GM19467 (cell line): ENCODE measurements around the gene CFL1.

ENCODE experiments used
- ATAC-seq: cut with Tn5 transposase; IDR thresholded peaks from one replicate; pipeline ENCODE4 v1.9.1; 2021; ENCODE audit warnings: mild to moderate bottlenecking, moderate library complexity; ENCODE audit not compliant: unreplicated experiment

CFL1 gene

DNA sequence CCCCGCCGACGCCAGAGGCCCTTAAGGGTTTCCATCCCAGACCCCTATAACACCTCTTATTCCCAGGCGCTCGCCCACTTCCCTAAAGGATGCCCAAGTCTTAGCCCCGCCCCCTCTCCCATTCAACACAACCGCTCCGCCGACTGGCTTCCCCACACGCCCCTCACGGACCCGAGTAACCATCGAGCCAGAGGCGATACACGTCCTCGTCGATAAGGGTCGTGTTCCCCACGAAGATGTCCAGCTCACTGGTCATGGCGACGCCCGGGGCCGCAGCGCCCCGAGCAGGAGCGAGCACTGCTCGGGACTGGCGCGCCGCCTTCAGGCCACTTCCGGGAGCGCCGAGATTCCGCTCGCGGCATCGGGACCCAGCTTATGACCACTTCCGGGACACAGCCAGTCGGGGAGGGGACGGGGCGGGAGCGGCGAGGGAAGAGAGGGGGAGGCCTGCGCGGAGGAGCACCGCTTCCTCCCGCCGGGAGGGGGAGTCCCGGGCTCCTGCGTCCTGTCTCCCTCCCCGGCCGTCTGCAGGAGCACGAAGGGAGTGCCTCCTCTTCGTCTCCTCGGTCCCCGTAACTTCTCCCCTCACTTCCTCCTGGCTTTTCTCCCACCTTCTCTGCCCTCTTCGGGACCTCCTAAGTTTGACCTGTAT is 30.3 kb upstream of the CFL1 start, which contains the start of gene FIBP:
Gene FIBP (minus strand): TSS at position 309 of the 652 bp plus-strand sequence. CDS start 53 bp downstream, at position 256.
- ATAC-seq = peak; percentile 40

DNA sequence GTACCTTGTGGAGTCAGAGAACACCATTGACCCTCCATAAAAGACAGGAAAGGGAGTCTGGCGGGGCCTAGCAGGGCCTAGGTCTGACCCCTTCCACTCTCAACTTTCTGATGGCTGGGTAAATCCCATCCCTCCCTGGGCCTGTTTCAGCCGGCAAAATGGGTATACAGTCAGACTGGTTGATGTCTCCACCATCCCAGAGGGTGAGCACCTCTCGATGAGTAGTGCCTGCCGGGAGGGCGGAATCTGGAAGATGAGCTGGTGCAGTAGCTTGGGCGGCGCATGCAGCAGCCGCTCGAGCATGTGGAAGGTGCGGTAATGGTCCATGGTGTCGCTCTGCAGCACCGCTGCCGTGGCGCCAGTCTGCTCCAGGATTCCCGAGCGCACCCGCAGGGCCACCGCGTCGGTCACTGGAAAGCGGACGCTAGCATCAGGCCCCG is 29.8 kb upstream of the CFL1 start:
- ATAC-seq = no peak

DNA sequence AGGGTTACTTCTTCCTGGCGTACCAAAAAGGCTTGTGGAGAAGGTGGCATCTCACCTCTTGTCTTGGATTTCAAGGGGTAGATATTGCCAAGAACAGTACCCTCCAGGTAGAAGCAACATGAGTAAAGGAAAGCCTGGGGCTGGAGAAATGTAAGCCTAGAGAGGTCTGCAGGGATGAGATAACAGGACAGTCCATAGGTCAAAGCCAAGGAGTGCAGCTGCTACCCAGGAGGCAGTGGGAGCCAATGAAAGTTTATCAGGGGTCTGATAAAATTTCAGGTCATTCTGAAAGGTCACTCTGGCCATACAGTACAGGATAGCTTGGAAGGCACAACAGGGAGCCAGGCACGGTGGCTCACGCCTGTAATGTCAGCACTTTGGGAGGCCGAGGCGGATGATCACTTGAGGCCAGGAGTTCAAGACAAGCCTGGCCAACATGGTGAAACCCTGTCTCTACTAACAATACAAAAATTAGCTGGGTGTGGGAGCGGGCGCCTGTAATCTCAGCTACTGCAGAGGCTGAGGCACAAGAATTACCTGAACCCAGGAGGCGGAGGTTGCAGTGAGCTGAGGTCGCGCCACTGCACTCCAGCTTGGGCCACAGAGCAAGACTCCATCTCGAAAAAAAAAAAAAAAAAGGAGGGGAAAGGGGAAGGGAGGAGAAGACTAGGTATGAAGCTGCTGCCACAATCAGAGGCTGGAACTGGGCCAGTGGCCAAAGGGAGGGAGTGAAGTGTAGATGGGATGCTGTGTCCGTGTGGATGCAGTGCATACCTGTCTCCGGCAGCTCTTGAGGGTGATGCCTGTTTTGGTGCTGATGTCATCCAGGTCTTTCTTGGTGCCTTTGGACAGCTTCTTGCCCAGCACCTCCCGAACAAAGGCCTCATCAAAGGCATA is 29.1 kb upstream of the CFL1 start:
- ATAC-seq = no peak

DNA sequence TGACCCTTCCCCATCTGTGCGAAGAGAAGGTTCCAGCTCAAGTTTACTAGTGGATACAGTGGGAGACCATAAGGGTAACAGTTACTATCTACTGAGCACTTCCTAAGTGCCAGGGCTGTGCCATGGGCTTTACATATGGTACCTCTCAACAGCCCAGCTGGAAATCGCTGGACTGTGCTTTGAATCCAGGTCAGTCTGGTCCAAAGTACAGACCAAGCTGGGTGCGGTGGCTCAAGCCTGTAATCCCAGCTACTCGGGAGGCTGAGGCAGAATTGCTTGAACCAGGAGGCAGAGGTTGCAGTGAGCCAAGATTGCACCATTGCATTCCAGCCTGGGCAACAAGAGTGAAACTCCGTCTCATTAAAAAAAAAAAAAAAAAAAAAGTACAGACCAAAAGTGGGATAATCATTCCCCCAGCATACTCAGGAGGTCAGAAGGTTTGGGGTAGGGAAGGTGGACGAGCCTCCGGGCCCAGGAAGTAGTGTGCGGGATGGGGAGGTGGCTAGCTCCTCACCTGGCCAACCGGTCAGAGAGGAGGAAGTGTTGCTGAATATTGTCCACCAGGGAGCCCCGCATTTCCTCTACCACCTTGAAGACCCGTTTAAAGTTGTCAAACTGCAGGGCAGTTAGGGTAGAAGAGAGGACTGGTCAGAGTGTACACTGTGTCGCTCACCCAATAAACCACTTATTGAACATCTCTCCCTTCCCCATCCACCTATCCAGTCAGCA is 28.0 kb upstream of the CFL1 start:
- no peak for ATAC-seq

DNA sequence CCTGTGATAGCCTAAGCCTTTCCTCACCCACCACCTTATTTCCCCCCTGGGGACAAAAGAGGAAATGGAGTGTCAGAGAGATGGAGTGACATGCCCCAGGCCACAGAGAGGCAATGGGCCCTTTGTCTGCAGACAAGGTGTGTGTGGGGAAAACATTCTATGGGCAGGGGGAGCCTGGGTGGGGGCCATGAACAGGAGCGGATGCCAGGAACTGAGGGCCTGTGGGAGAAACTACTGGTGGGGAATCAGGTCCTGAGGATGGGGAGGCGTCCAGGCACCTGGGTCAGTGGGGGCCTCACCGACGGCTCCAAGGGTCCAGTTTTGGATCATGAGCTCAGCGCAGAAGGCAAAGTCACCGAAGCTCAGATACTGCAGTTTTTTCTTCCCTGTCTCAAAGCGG is 27.3 kb upstream of the CFL1 start:
- ATAC-seq = no peak

DNA sequence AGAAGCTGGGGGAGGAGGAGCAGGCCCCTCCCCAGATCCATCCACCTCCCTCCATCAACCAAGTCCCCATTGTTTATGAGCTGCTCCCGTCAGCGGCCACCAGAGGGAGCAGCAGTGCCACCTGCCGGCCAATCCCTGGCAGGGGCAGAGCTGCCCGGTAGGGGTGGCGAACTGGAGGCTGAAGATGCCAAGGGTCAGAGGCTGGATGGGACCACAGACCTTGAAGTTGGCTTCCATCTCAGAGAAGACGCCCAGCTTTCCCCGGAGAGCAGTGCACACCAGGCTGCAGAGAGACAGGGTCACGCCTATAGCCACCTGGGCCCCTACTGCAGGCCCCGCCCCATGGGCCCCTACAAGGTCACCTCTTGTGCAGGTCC is 26.7 kb upstream of the CFL1 start:
- ATAC-seq = no peak

DNA sequence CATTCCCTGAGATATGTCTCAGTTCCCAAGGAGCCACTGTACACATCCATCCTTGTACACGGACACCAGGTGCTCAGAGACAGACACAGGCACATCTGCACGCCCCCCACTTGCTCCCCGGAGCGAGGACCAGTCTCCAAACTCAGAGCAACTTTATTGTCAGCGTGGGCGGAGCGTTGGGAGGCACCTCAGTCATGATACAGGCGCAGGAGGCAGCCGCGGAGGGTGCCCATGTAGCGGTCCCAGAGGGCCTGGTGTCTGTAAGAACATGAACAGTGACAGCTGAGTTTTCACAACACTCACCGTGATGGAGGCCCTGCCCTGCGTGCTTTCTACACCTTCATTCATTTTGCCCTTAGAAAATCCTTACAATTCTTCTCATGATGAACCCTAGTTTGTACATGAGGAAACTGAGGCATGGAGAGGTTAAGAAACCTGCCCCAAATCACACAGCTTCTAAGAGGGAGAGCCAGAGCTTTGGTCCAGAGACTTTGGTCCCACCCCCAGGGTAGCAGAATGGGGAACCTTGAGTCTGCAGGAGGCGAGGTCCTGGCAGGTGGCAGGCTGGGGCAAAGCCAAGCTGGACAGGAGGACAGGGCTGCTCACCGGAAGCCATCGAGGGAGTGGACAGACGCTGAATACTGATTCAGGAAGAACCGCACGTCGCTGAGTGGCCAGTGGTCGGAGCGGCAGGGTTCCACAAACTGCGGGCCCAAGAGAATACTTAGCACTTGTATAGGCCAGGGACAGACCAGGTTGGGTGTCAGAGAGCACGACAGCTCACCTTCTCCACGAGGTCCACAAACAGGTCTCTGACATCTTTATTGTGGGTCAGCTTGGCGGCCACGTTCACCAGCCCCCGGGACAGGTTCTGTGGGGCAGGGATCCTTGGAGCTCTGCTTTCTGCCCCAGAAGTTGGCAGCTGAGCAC is 26.1 kb upstream of the CFL1 start:
- no peak for ATAC-seq

DNA sequence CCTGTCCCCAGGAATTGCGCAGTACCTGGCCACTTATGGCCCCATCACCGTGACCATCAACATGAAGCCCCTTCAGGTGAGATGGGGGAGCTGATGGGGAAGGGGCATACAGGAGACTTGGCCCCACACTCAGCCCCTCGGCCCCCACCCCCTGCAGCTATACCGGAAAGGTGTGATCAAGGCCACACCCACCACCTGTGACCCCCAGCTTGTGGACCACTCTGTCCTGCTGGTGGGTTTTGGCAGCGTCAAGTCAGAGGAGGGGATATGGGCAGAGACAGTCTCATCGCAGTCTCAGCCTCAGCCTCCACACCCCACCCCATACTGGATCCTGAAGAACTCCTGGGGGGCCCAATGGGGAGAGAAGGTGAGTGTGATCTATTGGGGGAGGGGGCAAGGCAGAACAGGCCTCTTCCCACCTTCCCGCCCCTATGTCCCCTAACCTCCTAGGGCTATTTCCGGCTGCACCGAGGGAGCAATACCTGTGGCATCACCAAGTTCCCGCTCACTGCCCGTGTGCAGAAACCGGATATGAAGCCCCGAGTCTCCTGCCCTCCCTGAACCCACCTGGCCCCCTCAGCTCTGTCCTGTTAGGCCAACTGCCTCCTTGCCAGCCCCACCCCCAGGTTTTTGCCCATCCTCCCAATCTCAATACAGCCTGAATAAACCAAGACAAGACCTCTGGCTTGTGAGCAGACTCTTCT is 25.2 kb upstream of the CFL1 start:
- no peak for ATAC-seq

DNA sequence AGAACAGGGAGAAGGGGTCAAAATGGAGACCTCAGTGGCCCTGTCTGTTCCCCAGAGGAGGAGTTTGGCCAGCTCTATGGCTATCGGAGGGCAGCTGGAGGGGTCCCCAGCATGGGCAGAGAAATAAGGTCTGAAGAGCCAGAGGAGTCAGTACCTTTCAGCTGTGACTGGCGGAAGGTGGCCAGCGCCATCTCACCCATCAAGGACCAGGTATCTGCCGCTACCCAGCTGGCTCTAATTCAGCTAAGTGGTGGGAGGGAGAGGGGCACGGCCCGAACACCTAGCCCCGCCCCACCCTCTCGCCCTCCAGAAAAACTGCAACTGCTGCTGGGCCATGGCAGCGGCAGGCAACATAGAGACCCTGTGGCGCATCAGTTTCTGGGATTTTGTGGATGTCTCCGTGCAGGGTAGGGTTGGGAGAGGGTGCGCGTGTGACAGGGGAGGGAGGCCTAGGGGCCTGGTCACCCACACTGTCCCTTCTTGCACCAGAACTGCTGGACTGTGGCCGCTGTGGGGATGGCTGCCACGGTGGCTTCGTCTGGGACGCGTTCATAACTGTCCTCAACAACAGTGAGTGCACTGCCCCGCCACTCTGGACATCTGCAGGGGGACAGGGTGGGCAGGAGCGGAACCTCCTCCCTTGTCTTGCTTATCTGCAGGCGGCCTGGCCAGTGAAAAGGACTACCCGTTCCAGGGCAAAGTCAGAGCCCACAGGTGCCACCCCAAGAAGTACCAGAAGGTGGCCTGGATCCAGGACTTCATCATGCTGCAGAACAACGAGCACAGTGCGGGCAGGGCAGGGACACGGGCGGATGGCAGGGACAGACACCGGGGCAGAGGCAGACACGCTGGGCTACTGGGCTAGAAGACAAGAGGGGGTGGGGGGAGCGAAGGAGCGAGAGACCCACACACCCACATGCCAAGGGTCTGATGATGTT is 24.4 kb upstream of the CFL1 start:
- no peak for ATAC-seq

DNA sequence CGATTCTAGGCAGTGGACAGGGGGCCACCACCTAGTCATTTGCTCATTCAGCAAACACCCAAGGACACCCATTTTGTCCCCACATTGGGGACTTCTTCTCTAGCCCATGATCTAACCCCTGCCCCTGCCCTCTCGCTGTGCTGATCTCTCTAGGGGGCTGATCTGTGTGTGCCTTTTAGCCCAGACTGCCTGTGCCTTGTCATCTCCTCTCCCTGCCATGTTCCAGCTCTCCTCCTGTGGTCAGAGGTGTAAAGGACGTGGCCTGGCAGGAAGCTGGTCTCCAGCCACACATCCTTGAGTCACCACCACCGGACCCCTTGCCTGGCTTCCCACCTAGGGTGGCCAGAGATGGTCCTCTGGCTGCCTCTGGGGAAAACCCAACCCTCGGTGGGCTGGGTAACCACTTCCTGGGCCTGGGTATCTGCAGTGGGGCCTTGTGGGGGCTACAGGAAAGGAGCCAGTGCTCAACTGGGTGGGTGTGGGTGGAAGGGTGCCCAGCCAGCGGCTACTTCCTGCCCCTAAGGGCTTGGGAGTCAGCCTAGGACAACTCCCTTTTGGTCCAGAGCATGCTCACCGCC is 23.0 kb upstream of the CFL1 start:
- ATAC-seq = no peak

DNA sequence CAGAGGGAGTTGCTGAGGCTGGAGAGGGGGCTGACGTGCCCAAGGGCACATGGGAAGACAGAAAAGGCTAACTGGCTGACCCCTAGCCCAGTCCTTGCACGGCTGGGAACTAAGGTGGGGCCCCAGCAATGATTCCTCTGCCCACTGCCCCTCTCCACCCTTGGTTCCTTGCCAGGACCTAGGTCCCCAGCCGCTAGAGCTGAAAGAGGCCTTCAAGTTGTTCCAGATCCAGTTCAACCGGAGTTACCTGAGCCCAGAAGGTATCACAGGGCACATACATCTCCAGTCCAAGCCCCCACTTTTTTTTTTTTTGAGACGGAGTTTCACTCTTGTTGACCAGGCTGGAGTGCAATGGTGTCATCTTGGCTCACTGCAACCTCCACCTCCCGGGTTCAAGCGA is 22.0 kb upstream of the CFL1 start:
- ATAC-seq = no peak

DNA sequence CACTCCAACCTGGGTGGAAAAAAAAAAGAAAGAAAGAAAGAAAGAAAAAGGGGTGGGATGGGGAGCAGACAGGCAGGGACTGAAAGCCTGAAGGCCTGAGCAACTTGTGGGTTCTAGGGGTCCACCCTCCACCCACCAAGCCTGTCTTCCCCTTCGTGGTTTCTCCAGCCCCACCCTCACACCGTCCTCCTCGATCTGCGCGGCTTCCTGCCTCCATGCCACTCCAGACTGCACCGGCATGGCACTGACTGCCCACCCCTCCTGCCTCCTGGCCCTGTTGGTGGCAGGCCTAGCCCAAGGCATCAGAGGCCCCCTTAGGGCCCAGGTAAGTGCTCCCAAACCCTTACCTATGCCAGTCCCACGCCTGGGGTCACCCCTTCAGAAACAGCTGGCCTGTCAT is 21.6 kb upstream of the CFL1 start, which contains the start of gene CTSW:
Gene CTSW (plus strand): TSS at position 221 of the 400 bp plus-strand sequence. CDS start 18 bp downstream, at position 239.
- no peak for ATAC-seq

DNA sequence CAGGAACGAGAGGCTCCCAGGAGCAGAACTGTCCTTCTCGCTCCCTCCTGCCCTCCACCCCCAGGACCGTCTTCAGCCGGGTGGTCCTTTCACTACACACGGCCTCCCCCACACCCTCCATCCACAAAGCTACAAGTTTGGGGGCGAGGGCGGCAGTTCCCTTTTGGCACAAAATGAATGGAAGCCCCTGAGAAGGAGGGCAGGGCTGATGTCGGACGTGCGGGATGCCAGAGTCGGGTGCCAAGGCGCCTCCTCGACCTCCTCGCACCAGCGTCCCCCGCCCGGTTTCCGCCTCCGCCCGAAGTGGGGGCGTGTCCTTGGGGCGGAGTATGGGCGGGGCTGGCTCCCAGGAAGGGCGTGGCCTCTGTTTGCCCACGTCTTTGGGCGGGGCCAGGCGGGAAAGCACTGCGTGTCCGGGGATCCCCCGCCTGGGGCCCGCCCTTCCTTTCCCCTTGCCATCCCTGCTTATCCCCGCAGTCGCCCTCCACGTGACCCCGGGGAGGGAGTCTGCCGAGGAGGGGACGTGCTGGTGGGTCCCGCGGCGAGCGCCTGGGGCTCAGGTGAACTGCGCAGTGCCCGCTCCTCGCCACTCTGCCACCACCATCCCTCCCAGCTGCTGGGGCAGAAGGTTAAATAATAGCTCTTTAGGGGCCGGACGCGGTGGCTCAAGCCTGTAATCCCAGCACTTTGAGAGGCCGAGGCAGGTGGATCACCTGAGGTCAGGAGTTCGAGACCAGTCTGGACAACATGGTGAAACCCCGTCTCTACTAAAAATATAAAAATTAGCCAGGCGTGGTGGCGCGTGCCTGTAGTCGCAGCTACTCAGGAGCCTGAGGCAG is 15.6 kb upstream of the CFL1 start:
- ATAC-seq = peak; percentile 60

DNA sequence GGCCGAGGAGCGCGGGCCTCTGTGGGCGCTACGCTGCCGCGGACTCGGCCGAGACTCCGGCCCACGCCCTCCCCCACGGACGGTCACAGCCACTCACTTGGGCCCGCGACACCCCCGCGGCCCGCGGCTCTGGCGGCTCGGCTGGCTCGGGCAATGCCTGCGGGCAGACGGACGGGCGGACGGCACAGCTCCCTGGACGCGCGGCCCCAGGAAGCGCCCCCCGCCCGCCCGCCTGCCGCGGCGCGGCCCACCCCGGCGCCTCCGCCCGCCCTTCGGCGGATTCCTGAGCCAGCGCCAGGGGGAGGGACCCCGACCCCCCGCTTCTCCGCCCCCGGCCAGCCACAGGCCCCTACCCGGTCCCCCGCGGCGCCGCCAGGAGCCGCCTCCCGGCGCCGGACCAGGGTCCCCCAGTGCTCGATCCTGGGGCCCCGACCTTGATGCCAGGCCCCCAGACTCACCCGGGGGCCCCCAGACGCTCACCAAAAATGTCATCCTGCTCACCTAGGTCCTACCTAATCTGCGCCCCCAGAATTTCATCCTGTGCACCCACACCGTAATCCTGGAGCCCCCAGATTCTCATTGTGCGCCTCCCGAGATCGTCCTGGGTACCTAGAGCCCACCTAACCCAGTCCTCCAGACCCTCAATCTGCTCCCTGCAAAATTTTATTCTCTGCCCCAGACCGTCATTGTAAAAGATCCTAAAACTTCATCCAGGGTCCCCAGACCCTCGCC is 14.8 kb upstream of the CFL1 start, which contains the start of gene EFEMP2:
Gene EFEMP2 (minus strand): TSS at position 215 of the 732 bp plus-strand sequence. CDS start 446 bp downstream, outside the sequence.
- ATAC-seq = no peak

DNA sequence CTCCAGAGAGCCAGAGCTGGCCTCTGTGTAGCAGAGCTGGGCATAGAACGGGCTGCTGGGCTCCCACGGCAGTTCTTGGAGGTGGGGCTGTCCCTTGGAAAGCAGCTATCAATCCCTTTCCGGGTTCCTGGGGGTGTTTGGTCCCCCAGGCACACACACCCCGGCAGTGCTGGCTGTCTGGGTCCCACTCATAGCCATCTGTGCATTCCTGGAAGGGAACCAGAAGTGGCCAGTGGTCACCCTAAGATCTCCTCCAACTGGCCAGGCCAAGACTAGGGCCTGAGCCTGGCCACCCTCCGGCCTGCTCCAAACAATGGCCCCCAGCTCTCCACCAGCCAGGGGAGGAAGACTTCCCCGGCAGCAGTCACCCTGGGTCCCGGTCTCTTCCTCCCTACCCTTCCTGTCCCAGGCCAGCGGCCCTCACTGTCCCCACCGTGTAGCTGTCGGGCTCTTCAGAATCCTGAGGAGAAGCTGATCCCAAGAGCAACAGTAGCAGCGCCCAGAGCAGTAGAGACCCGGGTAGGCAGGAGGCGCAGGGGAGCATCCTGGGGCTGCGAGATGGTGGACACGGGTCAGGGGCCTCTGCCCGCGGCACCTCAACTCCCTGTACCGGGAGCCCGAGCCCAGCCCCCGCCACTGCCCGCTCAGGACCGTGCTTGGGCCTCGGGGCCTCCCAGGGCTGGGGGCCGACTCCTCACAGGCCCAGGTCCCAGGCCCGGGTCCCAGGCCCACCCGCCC is 14.0 kb upstream of the CFL1 start:
- ATAC-seq = no peak
